A673 (cell line): ENCODE results near the gene CFAP65. TPM values are rescaled to one million over a fixed set of nuclear protein-coding genes. Genes with fewer than 3 reads are reported as not detected.

Experiments used
- BruUV-seq: library from RNA; stranded (reverse); fragments of 400-500 nt; replicated peaks from 2 replicates; lab custom pipeline; 2021; lab: Mats Ljungman, UMichigan
- CTCF ChIA-PET: fragments of 300-600 bp; sonication (Branson Sonifier 250); formaldehyde crosslinking; loops from one replicate; lab custom pipeline; 2022; ENCODE audit warnings: antibody characterized with exemption; lab: Charles Lee
- POLR2A ChIA-PET: fragments of 300-600 bp; sonication (Branson Sonifier 250); formaldehyde crosslinking; loops from one replicate; lab custom pipeline; 2022; ENCODE audit warnings: antibody characterized with exemption; ENCODE audit not compliant: low non-redundant PET; lab: Charles Lee
- DNase-seq: peaks from one replicate; pipeline ENCODE4 v3.0.0-alpha.2; 2015; ENCODE audit warnings: low spot score
- H3K27ac ChIP-seq: fragments of 200-600 bp; sonication (generic); 2 replicates; pipeline ENCODE4 v1.5.1; 2016; ENCODE audit warnings: mixed run types, low read depth, mild to moderate bottlenecking, mixed read lengths, antibody characterized with exemption, low read length; ENCODE audit not compliant: poor library complexity, severe bottlenecking
- H3K27me3 ChIP-seq: fragments of 200-600 bp; sonication (generic); replicated peaks from 2 replicates; pipeline ENCODE4 v1.6.1; 2017; ENCODE audit warnings: mixed run types, low read depth, mild to moderate bottlenecking, mixed read lengths, antibody characterized with exemption, low read length; ENCODE audit not compliant: insufficient read depth, poor library complexity
- H3K36me3 ChIP-seq: fragments of 200-600 bp; sonication (generic); 2 replicates; pipeline ENCODE4 v1.6.1; 2016; ENCODE audit warnings: mixed run types, mild to moderate bottlenecking, mixed read lengths, antibody characterized with exemption, low read length; ENCODE audit not compliant: insufficient read depth, poor library complexity, severe bottlenecking
- H3K4me1 ChIP-seq: fragments of 200-600 bp; sonication (generic); 2 replicates; pipeline ENCODE4 v1.6.1; 2017; ENCODE audit warnings: mixed run types, mild to moderate bottlenecking, mixed read lengths, antibody characterized with exemption, low read length; ENCODE audit not compliant: insufficient read depth, poor library complexity, severe bottlenecking
- H3K4me3 ChIP-seq: fragments of 200-600 bp; sonication (generic); 2 replicates; pipeline ENCODE4 v1.5.1; 2016; ENCODE audit warnings: low read depth, mixed run types, mild to moderate bottlenecking, mixed read lengths, low read length; ENCODE audit not compliant: poor library complexity, severe bottlenecking
- H3K9me3 ChIP-seq: fragments of 200-600 bp; sonication (generic); 2 replicates; pipeline ENCODE4 v1.6.1; 2016; ENCODE audit warnings: mixed run types, low read depth, mild to moderate bottlenecking, mixed read lengths, antibody characterized with exemption, low read length; ENCODE audit not compliant: poor library complexity, severe bottlenecking
- CTCF ChIP-seq: fragments of 300-800, 200-600 bp; sonication (generic); conservative IDR thresholded peaks from 2 replicates; pipeline ENCODE4 v1.5.1; 2017; ENCODE audit warnings: low read depth, mild to moderate bottlenecking, antibody characterized with exemption, low read length, moderate library complexity, mixed read lengths
- EZH2 ChIP-seq: fragments of 200-600 bp; sonication (generic); IDR thresholded peaks from 2 replicates; pipeline ENCODE4 v1.6.1; 2017; ENCODE audit warnings: borderline replicate concordance, low read depth, mild to moderate bottlenecking, mixed read lengths, antibody characterized with exemption, low read length; ENCODE audit not compliant: poor library complexity, severe bottlenecking
- intact Hi-C: fragments of 100-400 bp; cut with micrococcal nuclease; formaldehyde crosslinking; loops from one replicate; pipeline ENCODE4 v1.10.0; 2022; ENCODE audit not compliant: unreplicated experiment
- total RNA-seq: library from RNA; stranded (reverse); gene quantifications from 2 replicates; pipeline ENCODE4 v1.2.3, GENCODE V29; 2021

Gene CFAP65
- total RNA-seq, 1 experiment from 2014 or later: 0.13 TPM

GRCh38 chr2:218981390-218981880 is 59.9 kb downstream of the CFAP65 start:
- no peaks in the 10 kb centered on the region for H3K36me3 ChIP-seq
- TF ChIP-seq CTCF (peak; percentile 36), EZH2 (no peak)
- ChIA-PET CTCF (interaction anchor here (1.3 kb wide), 1 partner anchor 174 kb away, joined by 4 read pairs; no protein-coding TSS in a partner anchor), POLR2A (no interaction called here)
- no peak overlapping the region for H3K27ac ChIP-seq
- intact Hi-C loops: loop anchor here (5.0 kb wide), 2 partner anchors 129 to 176 kb away; no protein-coding TSS in a partner anchor
- peaks cover 14% of the 10 kb centered on the region for H3K4me1 ChIP-seq
- no peak overlapping the region for H3K4me3 ChIP-seq
- no TSS peak for BruUV-seq
- H3K9me3 ChIP-seq: no peaks in the 10 kb centered on the region
- DNase-seq: no peak
- H3K27me3 ChIP-seq: peaks cover 40% of the 10 kb centered on the region

- Histone ChIP-seq H3K4me1 (peaks cover 11% of the 10 kb centered on the region), H3K27me3 (peaks cover 38% of the 10 kb centered on the region), H3K4me3 (no peak overlapping the region), H3K9me3 (no peaks in the 10 kb centered on the region), H3K36me3 (no peaks in the 10 kb centered on the region), H3K27ac (no peak overlapping the region)
- ChIA-PET POLR2A (no interaction called here), CTCF (interaction anchor here (0.6 to 1.5 kb wide), 11 partner anchors 9 to 174 kb away, joined by 3 to 19 read pairs (median 7); partner anchors contain the start of gene CRYBA2)
- BruUV-seq: TSS peak; percentile 53
- TF ChIP-seq CTCF: no peak
- TF ChIP-seq EZH2: no peak
- intact Hi-C loops: loop anchor here (5.0 kb wide), 2 partner anchors 129 to 176 kb away; no protein-coding TSS in a partner anchor
- DNase-seq: no peak
Measured at GRCh38 chr2:218980735-218981389, 60.5 kb downstream of the CFAP65 start.

GRCh38 chr2:218979846-218980734 is 61.2 kb downstream of the CFAP65 start:
- H3K9me3 ChIP-seq: no peaks in the 10 kb centered on the region
- ChIA-PET CTCF (interaction anchor here (0.6 to 1.5 kb wide), 14 partner anchors 9 to 175 kb away, joined by 3 to 19 read pairs (median 6); partner anchors contain the start of gene CRYBA2), POLR2A (interaction anchor here (0.6 to 0.7 kb wide), 2 partner anchors 120 to 222 kb away, joined by 3 read pairs; no protein-coding TSS in a partner anchor)
- intact Hi-C loops: loop anchor here (5.0 kb wide), 2 partner anchors 128 to 177 kb away; no protein-coding TSS in a partner anchor
- peak overlapping the region; percentile 38 for H3K4me3 ChIP-seq
- H3K36me3 ChIP-seq: no peaks in the 10 kb centered on the region
- peak; percentile 90 for DNase-seq
- BruUV-seq: no TSS peak
- TF ChIP-seq CTCF: peak; percentile 99
- no peak for TF ChIP-seq EZH2
- no peak overlapping the region for H3K27ac ChIP-seq
- H3K4me1 ChIP-seq: peaks cover 8% of the 10 kb centered on the region
- H3K27me3 ChIP-seq: peaks cover 34% of the 10 kb centered on the region
